GM12875 (cell line): Measurements from ENCODE around the gene CNTD1.

Experiments used
- H3K4me3 ChIP-seq: one replicate; pipeline ENCODE4 v1.5.1; 2011; ENCODE audit warnings: low read depth, low read length, control low read depth
- CTCF ChIP-seq: IDR thresholded peaks from 2 replicates; pipeline ENCODE4 v1.5.1; 2011; ENCODE audit warnings: low read depth, mild to moderate bottlenecking, control low read depth, inconsistent platforms, low read length, moderate library complexity, borderline replicate concordance; ENCODE audit not compliant: insufficient read depth

Gene CNTD1

GRCh38 chr17:42814633-42815399 lies 16.2 kb downstream of the CNTD1 start:
- no peak for TF ChIP-seq CTCF
- H3K4me3 ChIP-seq, result no peak overlapping the region

GRCh38 chr17:42817866-42818265 lies 19.2 kb downstream of the CNTD1 start:
- no peak overlapping the region for H3K4me3 ChIP-seq
- no peak for TF ChIP-seq CTCF

- no peak overlapping the region for H3K4me3 ChIP-seq
- no peak for TF ChIP-seq CTCF
These were observed 19.7 kb downstream of the CNTD1 start for GRCh38 chr17:42818379-42818778.

GRCh38 chr17:42819939-42820535 lies 21.4 kb downstream of the CNTD1 start:
- peak; percentile 78 for TF ChIP-seq CTCF
- H3K4me3 ChIP-seq, result no peak overlapping the region

- no peak for TF ChIP-seq CTCF
- H3K4me3 ChIP-seq, result no peak overlapping the region
These were observed 22.5 kb downstream of the CNTD1 start for GRCh38 chr17:42821176-42821575.

GRCh38 chr17:42827472-42827871 lies 28.8 kb downstream of the CNTD1 start:
- TF ChIP-seq CTCF, result no peak
- no peak overlapping the region for H3K4me3 ChIP-seq

GRCh38 chr17:42830971-42831370 lies 32.3 kb downstream of the CNTD1 start:
- TF ChIP-seq CTCF, result no peak
- no peak overlapping the region for H3K4me3 ChIP-seq
